Measurements from ENCODE around the gene CSNK1E. TPM values are rescaled to one million over a fixed set of nuclear protein-coding genes. Genes with fewer than 3 reads are reported as not detected.

The CSNK1E gene
- polyA plus RNA-seq, 1 donor, result 115 TPM

DNA sequence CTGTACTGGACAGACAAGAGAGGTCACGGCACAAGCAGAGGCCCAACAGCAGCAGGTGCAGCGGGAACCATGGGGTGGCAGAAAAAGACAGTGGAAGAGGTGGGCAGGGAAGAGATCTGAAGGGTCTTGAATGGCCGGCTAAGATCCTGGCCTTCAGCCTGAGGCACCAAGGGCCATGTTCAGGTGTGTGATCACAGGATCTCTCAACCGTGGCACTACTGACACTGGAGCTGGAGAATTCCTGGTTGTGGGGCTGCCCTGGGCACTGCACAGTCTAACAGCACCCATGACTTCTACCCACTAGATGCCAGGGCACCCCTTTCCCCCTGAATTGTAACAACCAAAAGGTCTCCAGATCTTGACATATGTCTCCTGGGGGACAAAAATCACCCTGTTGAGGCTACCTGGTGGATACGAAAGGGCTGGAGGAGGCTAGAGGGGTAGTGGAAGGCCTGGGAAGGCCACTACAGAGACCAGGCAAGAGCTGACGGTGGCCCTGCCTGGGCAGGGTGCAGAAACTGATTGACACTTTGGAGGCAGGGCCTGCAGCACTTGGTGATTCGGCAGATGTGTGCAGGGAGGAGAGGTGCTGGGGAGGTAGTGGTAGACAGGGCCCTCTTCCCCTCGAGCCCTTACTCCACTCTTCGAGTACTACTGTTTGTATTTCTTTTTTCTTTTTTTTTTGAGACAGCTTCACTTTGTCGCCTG lies 8.3 kb downstream of the CSNK1E start:
- no peak for DNase-seq (ENCODE audit: low read depth)

DNA sequence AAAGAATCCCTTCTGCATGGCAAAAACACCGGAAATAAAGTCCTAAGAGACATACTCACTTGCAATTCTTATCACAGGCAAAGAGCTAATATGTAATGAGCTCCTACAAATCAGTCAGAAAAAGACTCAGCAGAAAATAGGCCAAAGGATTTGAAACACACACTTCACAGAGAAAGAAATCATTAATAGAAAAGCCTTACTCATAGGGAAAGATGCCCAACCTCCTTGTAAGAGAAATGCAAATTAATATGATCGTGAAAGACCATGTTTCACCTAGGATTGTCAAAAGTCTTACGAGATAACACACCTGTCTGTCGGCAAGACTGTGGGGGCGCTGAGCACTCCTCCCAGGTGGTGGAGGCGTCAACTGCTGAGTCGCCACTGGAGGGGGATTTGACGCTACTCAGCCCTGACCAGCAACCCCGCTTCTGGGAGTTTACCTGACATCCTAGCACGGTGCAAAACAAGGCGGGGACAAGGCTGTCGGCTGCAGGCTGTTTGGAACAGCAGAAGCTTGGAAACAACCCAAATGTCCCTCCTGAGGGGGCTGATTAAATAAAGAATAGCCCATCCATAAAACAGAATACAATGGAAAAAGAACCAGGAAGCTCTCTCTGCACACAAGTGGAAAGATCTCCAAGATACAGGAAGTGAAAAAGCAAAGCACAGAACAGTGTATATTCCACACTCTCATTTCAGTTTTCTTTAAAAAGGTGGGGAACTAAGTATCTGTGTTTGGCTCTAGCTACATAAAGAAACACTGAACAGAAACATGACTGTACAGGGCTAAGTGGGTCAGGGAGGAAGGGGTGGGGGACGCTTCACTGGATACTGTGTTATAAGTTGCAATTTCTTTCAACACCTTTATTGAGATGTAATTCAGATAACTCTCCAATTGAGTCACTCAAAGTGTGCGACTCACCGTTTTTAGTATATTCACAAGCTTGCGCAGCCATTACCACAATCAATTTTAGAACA lies 11.5 kb downstream of the CSNK1E start:
- no peak for DNase-seq (ENCODE audit: low read depth)

DNA sequence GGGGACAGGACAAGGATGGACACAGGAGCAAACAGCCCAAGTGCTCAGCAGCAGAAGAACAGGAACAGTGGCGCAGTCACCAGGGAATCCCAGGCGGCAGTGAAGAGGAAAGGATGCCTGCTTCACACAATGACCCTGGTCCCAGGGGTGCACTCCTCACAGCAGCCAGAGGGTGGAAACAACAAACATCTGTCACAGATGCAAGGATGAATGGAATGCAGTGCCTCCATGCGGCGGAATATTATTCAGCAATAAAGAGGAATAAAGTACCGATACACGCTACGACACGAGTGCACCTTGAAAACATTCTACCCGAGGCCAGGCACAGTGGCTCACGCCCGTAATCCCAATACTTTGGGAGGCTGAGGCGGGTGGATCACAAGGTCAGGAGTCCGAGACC lies 12.7 kb downstream of the CSNK1E start:
- no peak for DNase-seq (ENCODE audit: low read depth)

- no peak for DNase-seq (ENCODE audit: low read depth)
Measured at GRCh38 chr22:38303974-38304373, 13.3 kb downstream of the CSNK1E start.

DNA sequence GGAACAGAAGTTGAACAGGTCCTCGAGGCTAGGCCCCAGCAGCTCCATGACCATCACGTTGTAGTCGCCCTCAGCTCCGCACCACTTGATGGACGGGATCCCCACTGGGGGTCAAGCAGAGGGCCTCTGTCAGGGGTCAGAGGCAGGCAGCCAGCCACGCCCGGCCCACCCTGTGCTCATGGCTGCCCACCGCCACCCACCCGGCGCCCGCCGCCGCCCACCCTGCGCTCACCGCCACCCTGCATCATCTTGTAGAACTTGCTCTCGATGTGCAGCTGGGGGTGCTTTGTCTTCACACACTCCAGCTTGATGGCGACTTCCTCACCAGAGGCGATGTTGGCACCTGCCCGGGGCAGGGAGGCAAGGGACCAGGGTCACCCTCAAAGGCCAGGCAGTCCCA lies 14.3 kb downstream of the CSNK1E start:
- no peak for DNase-seq (ENCODE audit: low read depth)

- DNase-seq (ENCODE audit: low read depth), result no peak
Measured at GRCh38 chr22:38300946-38301345, 16.3 kb downstream of the CSNK1E start.

GRCh38 chr22:38300197-38300945 lies 16.9 kb downstream of the CSNK1E start:
- no peak for DNase-seq (ENCODE audit: low read depth)

GRCh38 chr22:38299770-38300102 lies 17.5 kb downstream of the CSNK1E start:
- no peak for DNase-seq (ENCODE audit: low read depth)

DNA sequence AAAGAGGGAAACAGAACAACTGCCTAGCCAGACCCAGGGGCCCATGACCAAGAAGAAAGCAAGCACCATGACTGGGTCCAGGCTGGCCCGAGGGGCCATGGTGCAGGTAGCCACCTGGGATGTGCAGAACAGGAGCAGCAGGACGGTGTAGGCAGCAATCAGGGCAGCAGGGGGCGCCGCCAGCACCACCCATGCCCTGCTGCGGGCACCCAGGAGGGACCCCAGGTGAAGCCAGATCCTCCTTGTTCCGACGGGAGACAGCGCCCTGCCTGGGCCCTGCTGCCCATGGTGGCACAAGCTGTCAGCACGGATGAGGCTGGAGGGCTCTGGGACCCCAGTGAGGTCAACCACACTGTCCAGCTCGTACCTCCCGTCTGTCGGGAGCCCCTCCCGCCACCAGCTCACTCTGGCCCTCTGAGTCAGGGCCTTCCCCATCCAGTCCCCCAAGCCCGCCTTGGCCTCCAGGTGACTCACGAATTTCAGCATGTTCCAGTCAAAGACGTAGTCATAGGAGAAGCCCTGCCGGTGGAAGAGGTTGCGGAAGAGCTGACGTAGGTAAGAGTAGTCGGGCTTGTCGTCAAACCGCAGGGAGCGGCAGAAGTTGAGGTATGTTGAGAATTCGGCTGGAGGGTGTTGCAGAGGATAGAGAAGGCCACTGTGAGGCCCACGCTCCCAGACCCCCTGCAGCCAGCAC lies 18.8 kb downstream of the CSNK1E start:
- no peak for DNase-seq (ENCODE audit: low read depth)

DNA sequence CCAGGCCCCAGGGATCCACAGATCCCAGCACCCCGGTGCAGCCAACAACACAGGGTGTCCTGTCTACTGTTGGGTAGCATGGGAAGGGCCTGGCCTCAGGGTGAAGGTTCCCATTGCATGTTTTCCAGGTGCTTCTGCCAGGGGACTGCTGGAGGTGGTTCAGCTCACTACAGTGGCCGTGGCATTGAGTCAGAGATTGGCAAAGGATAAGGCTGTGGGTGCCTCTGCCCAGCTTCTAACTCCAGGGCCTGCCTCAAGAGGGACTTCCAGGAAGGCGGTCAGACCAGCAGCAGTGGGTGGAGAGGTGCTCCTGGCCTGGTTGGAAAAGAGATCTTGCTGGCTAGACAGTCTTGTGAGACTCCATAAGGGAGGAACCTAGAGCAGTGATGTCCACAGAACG lies 20.9 kb downstream of the CSNK1E start:
- DNase-seq (ENCODE audit: low read depth), result no peak

- no peak for DNase-seq (ENCODE audit: low read depth)
Measured at GRCh38 chr22:38295863-38296262, 21.4 kb downstream of the CSNK1E start.

GRCh38 chr22:38295339-38295738 lies 21.9 kb downstream of the CSNK1E start:
- no peak for DNase-seq (ENCODE audit: low read depth)

- no peak for DNase-seq (ENCODE audit: low read depth)
Measured at GRCh38 chr22:38294193-38294592, 23.0 kb downstream of the CSNK1E start.

DNA sequence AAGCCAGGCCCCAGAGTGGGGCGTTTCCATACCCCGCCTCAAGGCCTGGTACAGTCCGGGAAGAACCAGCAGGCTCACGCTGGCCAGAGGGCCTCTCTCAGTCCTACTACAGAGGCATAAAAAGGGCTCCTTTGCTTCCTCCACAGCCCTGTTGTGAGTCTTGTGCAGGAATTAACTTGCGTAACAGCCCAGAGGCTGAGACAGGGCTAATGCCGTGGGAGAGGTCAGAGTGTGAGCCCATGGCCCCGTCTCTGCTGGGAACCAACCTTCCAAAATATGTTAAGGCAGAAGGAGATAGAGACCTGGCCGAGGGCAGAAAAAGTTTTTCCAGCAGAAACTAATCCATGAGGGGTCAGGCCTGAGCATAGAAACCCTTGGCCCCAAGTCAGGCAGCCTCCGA lies 24.5 kb downstream of the CSNK1E start:
- no peak for DNase-seq (ENCODE audit: low read depth)

DNA sequence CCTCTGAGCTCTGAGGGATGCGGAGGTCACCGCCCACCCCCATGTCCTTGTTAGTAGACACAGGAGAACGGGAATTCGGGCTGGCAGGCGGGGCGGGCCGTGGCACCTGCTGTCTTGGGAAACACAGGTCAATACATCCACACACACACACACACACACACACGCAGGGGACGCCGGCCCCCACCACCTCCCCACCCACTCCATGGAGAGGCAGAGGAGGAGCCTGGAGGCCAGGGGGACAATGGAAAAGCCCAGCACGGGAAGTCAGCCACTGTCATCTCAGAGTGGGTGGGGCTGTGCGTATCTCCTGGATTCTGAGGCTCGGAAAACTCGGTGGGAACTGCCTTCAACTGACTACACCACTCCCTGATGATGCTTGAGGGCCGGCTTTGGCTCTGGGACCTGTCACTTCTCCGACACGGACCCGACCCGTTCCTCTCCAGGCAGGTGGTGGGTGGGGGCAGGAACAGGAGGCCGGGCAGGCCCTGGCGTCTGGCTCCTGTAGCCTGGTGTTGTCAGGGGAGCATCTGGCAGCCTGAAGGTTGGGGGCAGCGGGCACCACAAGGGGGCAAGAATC lies 25.9 kb downstream of the CSNK1E start:
- DNase-seq (ENCODE audit: low read depth), result no peak

GRCh38 chr22:38290347-38290746 lies 26.9 kb downstream of the CSNK1E start:
- no peak for DNase-seq (ENCODE audit: low read depth)

DNA sequence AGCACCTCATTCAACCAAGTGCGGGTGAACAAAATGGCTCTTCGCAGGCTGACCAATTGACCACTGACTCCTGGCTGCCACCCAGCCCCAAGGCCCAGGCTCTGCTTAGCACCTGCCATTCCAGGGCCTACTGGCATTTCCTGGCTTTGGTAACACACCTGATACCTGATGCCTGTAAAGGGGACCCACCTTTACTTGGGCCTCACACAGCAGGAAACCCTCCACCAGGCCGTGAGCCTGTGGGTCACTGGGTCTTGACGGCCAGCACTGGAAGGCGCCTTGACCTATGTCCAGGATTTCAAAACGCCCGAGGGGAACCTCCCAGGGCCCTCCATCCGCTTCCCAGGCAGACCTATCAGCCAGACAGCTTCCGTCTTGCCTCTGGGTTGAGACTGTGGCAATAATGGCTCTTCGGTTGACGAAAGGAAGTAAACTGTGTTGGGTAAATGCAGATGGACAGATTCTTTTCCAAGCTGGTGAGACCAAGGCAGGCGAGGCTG lies 27.6 kb downstream of the CSNK1E start:
- no peak for DNase-seq (ENCODE audit: low read depth)

DNA sequence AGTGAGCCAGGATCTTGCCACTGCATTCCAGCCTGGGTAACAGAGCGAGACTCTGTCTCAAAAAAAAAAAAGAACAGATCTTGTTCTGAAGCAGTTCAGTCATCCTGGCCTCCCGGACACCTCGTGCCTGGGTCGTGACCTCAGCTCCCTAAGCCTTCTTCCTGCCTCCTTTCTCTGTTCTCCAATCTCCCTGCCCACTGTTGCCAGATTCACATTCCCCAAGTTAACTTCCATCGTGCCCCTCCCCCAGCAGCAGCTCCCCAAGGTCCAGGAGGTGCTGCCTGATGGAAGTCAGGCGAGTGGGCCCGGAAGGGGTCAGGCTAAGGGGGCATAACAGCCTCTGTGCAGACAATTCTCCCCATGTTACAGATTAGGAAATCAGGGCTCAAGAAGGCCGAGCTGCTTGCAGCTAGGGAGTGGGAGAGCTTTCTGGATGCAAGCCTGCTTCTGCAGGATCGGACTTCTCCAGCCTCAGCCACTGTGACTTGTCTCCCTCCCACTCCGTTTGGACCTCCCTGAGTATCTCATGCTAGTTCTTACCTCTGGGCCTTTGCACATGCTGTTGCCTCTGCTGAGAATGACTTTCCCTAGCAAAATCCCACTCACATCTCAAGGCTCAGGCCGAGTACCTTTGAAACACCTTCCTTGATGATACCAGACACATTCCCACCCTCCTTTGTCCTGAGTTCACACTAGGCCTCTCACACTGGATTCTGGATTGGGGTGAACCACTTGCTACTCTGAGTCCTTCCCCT lies 30.1 kb downstream of the CSNK1E start:
- no peak for DNase-seq (ENCODE audit: low read depth)

DNA sequence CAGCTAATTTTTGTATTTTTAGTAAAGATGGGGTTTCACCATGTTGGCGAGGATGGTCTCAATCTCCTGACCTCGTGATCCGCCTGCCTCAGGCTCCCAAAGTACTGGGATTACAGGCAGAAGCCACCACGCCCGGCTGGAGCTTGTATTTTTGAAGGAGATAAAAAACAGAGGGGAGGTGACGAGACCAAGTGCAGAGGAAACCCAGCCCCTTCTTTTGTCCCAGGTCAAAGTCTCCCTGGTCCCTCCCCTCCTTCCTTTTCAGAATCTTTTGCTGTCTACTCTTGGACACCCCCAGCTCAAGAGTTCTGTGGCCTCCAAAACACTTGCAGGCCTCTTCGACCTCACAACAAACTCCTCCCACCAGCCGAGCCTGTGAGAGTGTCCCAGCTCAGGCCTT lies 32.2 kb downstream of the CSNK1E start:
- no peak for DNase-seq (ENCODE audit: low read depth)

GRCh38 chr22:38284042-38284402 lies 33.2 kb downstream of the CSNK1E start:
- no peak for DNase-seq (ENCODE audit: low read depth)

DNA sequence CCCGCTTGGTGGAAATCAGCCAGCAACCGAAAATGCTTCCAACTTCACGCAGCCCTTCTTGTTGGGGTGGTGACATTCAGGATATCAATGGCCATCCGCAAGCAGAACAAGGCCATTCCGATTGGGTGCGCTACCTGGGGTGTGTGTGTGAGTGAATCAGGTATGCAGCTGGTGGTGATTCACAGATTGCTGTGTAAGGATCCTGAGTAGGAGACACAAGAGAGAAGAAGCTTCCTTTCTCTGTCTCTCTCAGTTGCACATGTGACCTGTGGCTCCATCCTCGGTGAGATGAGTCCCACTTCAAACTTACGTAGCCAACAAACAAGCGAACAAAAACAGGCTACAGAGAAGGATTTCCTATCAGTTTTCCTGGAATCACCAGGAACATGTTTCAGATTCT lies 34.8 kb downstream of the CSNK1E start:
- DNase-seq (ENCODE audit: low read depth), result no peak

Measured in forelimb muscle (tissue), 1 donor.